GM21515 (cell line): ENCODE results near the gene FOSL1.
"Not testable (repeated sequence)": the region's sequence is repeated elsewhere in the genome, so short reads cannot be mapped to it uniquely, and the experiment has no call there.

Source experiments
- ATAC-seq: cut with Tn5 transposase; IDR thresholded peaks from one replicate; pipeline ENCODE4 v1.9.1; 2021; ENCODE audit not compliant: unreplicated experiment

FOSL1 gene

DNA sequence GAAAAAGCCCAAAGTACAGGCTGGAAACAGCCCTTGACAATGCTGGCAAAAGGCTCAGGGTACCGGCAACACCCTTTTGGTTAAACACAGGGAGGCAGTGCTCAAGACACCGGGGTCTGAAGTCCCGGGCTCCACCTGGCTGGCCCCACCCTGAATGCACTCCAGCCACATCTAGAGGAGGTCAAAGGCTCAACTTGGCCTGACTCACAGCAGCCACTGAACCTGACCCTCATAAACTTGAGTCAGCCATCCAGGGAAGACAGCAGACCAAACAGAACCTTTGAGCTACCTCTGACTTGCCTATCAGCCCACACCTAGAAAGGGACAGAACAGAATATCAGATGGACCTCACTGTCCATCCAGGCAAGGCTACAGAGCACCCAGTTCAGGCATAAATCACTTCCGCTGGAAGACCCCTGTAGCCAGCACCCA is 46.0 kb downstream of the FOSL1 start:
- ATAC-seq, result no peak

DNA sequence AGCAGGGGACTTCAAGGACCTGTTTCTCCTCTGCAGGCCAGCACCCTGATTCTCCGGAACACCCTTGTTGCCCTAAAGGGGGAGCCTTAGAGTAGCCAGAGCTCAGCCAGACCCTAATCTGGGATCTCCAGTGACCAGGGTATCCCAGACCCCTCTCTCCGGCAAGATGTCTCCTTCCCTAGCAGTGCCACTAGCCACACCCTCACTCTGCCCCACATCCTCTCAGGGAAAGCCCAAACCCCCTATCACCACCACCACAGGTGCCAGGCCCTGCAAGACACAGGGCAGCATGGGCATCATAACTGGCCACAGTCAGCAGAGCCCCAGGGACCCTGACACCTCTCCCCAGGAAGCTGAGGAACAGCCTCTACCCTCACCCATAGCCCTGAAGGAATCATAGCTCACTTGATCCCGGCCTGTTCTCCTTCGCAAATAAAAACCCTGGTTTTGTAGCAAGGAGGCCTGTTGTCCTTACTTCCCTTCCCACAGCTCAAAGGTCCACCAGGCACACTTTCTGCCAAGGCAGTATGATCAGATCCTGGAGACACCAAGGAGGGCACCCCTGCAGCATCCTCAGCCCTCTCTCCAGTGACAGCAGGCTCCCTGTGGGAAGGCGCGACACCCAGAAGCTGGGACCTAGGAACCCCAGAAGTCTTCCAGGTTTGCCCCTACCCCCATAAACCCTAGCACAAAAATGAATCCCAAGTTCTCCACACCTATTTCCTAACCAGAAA is 46.8 kb downstream of the FOSL1 start:
- ATAC-seq, result no peak

DNA sequence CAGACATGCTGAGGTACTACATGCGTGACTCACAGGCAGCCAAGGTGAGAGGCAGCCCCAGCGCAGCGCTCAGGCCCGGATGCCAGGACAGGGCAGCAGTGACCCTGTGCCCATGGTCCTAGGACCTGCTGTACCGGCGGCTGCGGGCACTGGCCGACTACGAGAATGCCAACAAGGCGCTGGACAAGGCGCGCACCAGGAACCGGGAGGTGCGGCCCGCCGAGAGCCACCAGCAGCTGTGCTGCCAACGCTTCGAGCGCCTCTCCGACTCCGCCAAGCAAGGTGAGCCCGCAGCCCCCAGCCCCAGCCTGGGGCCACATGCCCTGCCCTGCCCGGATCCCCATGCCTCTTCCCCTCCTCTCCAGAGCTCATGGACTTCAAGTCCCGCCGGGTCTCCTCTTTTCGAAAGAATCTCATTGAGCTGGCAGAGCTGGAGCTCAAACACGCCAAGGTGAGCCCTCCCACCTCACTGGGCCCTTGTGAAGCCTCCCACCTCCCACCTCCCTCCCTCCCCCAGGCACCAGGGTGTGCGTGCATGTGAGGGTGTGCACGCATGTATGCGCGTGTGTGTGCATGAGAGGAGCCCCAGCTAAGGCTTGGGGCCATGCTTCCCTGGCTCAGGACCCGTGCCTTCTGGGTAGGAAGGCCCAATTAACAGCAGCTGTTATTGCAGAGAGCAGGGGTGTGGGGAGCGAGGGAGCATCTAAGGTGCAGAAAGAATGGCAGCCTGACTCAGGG is 47.5 kb downstream of the FOSL1 start:
- no peak for ATAC-seq

DNA sequence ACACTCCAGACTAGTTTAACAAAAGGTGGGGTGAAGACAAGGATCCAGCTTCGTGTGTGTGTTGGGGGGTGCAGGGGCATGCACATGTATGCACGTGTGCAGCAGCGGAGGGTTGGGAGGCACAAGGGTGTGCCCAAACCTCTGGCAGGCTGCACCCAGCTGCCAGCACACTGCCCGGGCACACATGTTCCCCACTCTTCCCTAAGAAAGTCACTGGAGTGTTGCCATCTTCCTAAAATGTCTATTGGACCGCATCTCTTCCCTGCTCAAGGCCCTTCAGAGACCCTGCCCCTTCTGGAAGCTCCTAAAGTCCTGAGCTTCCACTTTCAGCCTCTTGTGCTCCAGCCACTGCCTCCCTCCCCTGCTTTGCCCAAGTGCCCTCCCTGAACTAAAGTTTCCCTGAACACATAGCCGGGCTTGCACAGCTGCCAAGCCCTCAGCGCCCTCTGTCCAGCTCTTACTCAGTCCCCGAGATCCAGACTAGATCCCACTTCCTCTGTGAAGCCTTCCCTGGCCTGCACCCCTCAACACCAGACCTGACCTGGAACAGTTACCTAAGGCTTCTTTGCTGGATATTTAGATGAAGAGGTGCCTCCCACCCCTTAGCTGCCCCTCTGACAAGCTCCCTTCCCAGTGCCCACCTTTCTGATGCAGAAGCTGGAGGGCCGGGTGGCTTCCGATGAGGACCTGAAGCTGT is 48.2 kb downstream of the FOSL1 start:
- no peak for ATAC-seq

DNA sequence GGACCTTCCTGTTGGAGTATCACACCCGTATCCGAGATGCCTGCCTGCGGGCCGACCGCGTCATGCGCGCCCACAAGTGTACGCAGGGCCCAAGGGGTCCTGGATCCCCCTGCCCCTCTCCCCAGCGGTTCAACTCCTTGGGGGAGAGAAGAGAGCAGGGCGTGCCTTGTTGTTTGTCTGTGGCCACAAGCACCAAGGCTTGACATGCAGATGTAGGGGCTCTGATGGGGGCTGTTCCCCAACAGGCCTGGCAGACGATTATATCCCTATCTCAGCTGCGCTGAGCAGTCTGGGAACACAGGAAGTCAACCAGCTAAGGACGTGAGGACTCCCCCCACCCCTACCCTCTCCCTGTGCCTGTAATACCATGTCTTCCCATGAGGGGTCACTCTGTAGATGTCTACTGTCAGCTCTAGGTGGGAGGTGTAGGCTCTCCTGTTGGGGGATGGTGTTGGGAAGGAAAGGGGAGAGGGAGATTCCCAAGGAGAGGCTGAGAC is 49.1 kb downstream of the FOSL1 start:
- ATAC-seq, result no peak

DNA sequence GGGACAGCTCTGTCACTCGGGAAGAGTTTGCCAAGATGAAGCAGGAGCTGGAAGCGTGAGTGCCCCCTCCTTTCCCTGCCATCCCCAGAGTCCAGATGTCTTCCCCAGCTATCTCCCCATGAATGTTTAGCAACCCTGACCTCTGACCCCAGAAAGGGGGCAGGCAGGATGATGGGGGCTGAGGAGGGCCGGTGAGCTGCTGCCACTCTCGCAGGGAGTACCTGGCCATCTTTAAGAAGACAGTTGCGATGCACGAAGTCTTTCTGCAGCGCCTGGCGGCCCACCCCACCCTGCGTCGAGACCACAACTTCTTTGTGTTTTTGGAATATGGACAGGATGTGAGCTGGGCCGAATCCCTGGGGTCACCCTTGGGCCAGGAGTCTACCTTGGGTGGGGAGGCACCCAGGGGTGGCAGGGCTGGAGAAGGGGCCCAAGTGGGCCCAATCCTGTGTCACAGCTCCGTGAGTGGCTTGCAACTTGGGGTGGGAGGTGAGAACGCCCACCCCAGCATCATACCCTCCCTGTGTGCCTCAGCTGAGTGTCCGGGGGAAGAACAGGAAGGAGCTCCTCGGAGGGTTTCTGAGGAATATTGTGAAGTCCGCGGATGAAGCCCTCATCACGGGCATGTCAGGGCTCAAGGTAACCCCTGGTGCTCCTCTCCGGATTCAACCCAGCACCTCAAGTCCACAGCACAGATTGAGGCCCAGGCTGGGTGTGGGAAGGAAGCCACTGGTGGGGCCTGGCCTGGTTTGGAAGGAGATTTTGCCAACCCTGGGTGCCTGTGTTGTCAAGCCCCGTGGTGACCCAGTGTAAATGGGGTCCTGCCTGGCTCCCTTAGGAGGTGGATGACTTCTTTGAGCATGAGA is 49.7 kb downstream of the FOSL1 start:
- no peak for ATAC-seq

DNA sequence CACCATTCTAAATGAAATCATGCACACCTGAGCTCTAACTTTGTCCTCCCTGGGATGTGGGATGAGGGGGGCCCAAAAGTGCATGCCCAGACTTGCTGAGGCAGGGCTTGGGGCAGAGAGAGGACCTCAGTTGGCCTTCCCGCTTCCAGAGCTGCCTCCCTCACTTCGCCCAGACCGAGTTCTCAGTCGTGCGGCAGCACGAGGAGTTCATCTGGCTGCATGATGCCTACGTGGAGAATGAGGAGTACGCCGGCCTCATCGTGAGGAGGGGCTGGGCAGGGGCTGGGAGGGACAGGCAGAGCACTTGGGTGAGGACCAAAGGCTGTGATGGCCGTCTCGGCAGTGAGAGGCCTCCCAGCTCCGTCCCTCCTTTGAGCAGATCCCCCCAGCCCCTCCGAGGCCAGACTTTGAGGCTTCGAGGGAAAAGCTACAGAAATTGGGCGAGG is 50.4 kb downstream of the FOSL1 start:
- ATAC-seq, result no peak

DNA sequence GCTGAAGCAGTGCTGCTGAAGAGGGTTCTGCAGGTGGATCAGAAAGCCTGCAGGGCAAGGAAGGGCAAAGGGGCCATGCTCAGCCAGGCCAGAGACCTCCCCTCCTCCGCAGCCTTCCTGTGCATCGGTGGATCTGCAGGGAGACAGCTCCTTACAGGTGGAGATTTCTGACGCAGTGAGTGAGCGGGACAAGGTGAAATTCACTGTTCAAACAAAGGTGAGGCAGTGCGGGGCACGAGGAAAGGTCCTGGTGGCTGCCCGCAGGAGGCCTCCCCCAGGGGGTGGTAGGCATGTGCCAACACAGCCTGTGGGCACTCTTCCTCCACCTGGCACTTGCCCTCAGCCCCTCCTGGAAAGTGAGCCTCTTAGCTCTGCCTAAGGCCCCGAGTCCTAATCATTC is 50.8 kb downstream of the FOSL1 start:
- ATAC-seq, result no peak

DNA sequence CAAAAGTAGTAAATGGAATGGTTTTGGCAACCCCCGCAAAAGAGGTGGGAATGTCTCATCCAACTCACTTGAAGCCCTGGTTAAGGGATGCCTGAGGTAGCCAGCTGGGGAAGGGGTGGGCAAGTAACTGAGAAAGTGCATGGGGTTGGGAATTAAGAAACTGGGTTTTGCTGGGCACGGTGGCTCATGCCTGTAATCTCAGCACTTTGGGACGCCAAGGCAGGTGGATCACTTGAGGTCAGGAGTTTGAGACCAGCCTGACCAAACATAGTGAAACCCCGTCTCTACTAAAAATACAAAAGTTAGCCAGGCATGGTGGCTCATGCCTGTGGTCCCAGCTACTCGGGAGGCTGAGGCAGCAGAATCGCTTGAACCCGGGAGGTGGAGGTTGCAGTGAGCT is 51.5 kb downstream of the FOSL1 start:
- ATAC-seq, result not testable (repeated sequence)

DNA sequence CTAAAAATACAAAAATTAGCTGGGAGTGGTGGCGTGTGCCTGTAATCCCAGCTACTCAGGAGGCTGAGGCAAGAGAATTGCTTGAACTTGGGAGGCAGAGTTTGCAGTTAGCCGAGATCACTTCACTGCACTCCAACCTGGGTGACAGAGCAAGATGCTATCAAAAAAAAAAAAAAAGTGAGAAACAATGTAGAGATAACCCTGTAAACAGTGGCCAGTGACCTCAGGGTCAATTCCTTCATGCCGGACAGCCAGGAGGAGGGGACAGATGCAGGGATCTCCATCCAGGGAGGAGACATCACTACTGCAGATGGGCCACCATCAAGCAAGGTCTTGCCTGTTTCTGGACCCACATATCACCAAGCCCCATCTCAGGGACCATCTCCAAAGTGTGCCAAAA is 52.4 kb downstream of the FOSL1 start:
- no peak for ATAC-seq

DNA sequence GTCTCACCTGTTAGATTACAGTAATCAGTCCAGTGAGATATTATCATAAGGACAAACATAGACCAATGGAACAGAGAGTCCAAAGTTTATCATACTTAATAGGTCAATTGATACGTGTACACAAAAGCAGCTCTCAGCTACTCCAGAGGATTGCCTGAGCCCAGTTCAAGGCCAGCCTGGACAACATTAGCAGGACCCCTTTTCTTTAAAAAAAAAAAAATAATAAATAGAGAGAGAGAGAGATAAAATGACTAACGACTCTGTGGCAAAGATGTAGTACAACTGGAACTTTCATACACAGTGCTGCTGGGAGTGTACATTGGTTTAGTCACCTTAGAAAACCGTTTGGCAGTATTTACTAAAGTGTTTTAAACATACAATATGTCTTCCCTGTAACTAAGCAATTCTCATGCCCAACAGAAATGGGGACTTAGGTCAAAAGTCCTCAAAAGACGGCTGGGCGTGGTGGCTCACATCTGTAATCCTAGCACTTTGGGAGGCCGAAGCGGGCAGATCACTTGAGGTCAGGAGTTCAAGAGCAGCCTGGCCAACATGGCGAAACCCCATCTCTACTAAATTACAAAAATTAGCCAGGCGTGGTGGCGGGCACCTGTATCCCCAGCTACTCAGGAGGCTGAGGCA is 55.8 kb downstream of the FOSL1 start:
- no peak for ATAC-seq

DNA sequence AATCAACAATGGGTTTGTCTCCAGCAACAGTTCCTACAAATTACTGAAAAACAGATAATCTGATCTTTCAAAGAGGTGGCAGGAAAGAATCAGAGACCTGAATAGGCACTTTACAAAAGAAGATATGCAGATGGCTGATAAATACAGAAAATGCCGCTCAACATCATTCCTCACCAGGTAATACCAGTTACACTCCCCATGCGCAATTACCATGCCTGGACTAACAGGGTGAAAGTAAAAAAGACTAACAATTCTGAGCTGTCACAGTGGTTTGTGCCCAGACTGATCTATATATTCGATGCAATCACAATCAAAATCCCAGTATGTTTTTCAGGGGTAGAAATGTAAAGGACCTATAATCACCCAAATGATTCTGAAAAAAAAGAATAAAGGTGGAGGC is 56.4 kb downstream of the FOSL1 start:
- no peak for ATAC-seq

DNA sequence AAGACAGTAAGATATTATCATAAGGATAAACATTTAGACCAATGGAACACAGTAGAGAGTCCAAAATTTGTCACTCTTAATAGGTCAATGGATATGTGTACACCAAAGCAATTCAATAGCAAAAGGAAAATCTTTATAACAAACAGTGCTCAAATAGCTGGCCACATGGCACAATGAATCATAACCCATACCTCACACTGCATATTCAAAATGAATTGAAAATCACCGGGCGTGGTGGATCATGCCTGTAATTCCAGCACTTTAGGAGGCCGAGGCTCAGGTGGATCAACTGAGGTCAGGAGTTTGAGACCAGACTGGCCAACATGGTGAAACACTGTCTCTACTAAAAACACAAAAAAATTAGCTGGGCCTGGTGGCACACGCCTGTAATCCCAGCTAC is 58.0 kb downstream of the FOSL1 start:
- no peak for ATAC-seq
